HG03457 (cell line): ENCODE measurements around the gene BTN3A1.
"Not testable (repeated sequence)": the region's sequence is repeated elsewhere in the genome, so short reads cannot be mapped to it uniquely, and the experiment has no call there.

Experiments used
- ATAC-seq: cut with Tn5 transposase; IDR thresholded peaks from one replicate; pipeline ENCODE4 v1.9.1; 2021; ENCODE audit warnings: moderate number of reproducible peaks; ENCODE audit not compliant: unreplicated experiment

The BTN3A1 gene

DNA sequence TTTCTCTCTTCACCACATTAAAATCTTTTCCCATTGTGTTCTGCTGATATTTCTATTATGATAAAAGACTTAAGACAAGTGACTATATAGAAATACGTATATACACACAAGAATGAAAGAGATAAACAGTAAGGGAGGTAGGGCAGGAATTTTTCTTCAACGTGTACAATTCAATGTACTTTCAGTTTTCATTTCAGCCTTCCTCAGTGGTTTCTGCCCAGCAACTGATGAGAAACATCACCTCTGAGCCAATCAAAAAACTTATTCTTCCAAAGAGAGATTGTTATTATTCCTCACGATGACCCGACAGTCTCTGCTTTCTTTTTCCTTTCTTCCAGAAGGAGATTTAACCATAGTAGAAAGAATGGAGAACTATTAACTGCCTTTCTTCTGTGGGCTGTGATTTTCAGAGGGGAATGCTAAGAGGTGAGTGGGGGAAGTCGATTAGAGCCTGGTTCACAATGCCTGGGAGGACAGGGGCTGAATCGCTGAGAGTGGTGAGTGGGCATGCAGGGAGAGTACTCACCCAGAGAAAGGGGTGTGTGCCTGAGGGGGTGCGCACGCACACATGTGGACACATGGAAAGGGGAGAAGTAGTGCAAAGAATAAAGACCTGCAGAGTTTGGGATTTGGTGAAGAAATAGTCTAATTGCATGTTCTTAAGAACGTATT, at the start of gene BTN3A1:
TSS of gene BTN3A1 (plus strand) at position 289 of the 672 bp plus-strand sequence. CDS start 3,289 bp downstream, outside the sequence.
- ATAC-seq = peak; percentile 73

GRCh38 chr6:26352315-26352714, 49.8 kb upstream of the BTN3A1 start:
- ATAC-seq = no peak

GRCh38 chr6:26354162-26354561, 47.9 kb upstream of the BTN3A1 start:
- ATAC-seq = no peak

DNA sequence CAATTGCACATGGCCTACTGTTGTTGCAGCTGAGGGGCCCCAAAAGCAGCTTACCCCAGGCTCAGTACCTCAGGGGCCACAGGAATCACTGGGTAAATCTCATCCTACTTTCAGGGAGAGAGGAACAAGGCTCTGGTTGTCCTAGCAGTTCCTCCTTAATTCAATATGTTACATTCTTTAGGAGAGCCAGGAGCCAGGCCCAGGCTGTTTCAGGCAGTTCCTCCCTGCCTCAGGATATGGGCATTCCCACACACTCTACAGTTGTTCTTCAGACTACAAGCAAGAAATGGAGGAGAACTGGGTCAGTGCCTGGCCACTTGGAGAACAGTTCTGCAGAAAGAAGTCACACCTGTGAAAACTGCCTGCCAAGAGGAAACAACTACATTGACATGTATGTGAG, 46.7 kb upstream of the BTN3A1 start:
- no peak for ATAC-seq

- not testable (repeated sequence) for ATAC-seq
These were observed 44.5 kb upstream of the BTN3A1 start for GRCh38 chr6:26357543-26357942.

- ATAC-seq = peak; percentile 46
These were observed 43.5 kb upstream of the BTN3A1 start for GRCh38 chr6:26358511-26358981.

DNA sequence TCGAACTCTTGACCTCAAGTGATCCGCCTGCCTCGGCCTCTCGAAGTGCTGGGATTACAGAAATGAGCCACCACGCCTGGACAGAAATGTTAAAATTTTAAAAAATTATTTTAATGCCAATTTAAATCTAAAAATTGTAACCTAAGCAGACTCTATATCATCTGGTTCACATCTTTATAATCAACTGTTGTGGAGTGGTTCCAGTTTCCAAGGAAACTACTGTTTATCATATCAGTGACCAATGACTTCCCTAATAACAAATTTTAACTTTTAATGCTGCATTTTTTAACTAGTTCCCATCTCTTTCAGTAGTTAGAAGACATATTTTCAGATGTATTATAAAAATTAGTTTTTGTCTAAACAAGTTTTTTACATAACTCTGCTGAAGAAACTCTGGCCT, 42.3 kb upstream of the BTN3A1 start:
- no peak for ATAC-seq

DNA sequence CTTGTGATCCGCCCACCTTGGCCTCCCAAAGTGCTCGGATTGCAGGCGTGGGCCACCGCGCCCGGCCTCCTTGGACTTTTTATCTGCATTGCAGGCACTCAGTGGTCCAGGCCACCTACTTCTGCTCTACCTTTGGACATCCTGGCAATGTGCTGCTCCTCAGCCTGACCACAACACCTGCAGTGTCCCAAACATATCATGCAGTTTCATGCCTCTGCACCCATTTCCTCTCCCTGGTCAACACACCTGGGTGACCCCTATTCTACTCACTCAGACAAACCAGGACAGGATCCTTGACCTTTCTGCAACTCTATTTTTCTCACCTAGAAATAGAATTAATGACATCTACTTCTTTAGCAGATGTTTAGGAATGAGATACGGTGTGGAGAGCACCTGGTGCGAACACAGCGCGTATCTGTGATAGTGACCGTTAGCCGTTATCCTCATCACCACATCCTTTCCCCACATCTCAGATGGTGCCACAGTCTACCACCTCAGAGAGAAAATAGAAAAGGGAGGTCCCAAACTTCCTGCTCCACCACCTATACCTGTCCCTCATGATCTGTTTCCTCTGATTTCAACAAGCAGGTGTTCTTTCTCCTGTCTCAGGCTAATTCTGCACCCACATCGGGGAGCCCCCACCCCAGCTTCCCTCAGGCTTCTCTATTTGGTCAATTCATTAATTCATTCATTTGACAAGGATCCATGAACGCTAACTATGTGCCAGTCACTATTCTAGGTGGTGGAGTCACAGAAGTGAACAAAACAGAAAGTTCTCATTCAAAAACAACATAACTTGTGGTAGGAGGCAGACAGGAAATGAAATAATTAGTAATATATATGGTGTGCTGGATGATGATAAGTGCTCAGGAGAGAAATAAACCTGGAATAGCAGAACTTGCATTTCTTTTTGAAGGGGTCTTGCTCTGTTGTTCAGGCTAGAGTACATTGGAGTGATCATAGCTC, 41.3 kb upstream of the BTN3A1 start:
- peak; percentile 28 for ATAC-seq

- no peak for ATAC-seq
These were observed 40.5 kb upstream of the BTN3A1 start for GRCh38 chr6:26361544-26361943.

DNA sequence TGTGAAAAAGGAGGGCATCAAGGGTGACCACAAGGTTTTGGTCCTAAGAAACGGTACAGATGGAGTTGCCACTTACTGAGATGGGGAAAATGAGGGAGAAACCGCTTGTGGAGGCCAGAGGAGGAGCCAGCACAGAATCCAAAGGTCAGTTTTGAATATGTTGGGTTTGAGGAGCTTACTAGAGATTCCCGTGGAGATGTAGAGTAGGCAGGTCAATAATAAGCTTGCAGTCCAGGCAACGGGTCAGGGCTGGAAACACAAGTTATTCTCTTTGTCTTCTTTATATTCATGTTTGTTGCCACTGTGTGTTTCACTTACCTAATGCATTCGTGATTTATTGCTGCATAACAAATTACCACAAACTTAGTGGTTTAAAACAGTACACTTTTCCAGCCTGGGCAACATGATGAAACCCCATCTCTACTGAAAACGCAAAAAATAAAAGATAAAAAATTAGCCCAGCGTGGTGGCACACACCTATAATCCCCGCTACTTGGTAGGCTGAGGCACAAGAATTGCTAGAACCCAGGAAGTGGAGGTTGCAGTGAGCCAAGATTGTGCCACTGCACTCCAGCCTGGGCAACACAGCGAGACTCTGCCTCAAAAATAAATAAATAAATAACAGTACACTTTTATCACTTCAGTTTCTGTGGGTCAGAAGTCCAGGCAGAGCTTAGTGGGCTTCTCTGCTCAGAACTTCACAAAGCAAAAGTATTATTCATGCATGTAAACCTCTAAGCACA, 39.8 kb upstream of the BTN3A1 start:
- no peak for ATAC-seq

- ATAC-seq = no peak
These were observed 39.2 kb upstream of the BTN3A1 start for GRCh38 chr6:26362836-26363220.

- ATAC-seq = no peak
These were observed 38.0 kb upstream of the BTN3A1 start for GRCh38 chr6:26363882-26364701.

- ATAC-seq = no peak
These were observed 36.5 kb upstream of the BTN3A1 start for GRCh38 chr6:26365633-26365995.

GRCh38 chr6:26366504-26366903, 35.6 kb upstream of the BTN3A1 start:
- no peak for ATAC-seq

DNA sequence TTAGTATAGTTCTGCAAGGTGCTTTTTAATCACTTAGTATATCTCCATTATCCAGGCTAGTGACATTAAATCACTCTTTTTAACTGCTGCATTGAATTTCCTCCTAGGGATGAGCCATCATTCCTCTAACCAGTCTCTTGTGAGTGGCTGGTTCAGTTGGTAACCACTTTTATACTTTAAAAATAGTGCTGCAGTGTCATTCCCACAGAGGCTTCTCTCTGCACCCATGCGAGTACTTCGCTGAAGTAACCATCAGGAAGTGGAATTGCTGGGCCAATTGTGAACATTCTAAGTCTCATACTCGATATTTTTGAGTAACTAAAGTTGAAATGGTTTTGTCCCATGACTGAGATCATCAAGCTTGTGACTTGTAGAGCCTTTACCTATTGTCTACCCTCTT, 35.0 kb upstream of the BTN3A1 start:
- no peak for ATAC-seq

GRCh38 chr6:26371813-26372212, 30.3 kb upstream of the BTN3A1 start:
- not testable (repeated sequence) for ATAC-seq

- no peak for ATAC-seq
These were observed 29.5 kb upstream of the BTN3A1 start for GRCh38 chr6:26372308-26373144.

DNA sequence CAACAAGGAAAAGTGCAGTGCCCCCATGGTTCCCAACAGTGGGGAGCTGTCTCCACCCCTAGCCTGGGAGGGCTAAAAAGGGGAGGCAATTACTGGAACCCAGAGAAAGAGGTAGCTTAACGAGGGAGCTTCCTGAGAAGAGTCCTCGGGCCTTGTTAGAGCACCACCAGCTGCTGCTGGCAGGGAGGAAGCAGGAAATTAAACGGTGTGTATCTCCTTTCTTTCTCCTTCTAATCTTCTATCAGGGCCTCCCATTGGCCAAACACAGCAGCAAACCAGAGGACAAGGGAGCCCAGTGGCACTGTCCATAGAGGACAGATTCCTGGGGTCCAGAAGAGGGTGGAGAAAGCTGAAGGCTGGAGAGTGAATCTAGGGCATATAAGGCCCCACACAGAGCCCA, 26.8 kb upstream of the BTN3A1 start:
- no peak for ATAC-seq

DNA sequence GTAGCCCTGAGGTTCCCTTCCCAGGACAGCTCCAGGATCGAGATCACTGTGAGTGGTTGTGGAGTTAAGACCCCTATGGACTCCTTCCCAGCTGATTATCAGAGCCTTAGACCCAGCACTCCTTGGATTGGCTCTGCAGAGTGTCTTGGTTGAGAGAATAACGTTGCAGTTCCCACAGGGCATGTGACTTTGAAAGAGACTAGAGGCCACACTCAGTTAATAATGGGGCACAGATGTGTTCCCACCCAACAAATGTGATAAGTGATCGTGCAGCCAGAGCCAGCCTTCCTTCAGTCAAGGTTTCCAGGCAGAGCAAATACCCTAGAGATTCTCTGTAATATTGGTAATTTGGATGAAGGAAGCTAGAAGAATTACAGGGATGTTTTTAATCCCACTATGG, 24.4 kb upstream of the BTN3A1 start:
- ATAC-seq = no peak

- ATAC-seq = not testable (repeated sequence)
These were observed 23.9 kb upstream of the BTN3A1 start for GRCh38 chr6:26378143-26378542.
